ENCODE measurements around the gene PAK6.

PAK6 gene

DNA sequence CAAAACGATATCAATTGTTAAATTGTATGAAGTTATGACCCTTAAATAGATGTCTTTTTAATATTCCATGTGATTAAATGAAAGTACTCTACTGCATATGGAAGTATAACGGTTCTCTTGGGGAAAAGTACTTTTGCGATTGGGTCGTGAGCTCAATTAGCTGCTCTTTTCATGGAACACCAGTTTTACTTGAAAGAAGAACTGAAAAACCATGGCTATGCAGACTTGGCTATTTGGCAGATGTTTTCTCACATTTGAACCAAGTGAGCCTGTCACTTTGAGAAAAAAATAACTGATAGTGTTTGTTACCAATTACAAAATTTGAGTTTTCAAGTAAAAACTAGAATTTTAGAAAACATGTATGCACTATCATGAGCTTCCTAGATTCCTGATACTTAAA, 78.7 kb downstream of the PAK6 start:
- Histone ChIP-seq H3K4me3 (ENCODE audit: low read length) (no peak overlapping the region), H4K20me1 (ENCODE audit: insufficient read depth, low read length) (no peaks in the 10 kb centered on the region), H3K4me1 (ENCODE audit: low read length) (peaks cover 4% of the 10 kb centered on the region; the same call in 1 of the 2 replicates), H3K36me3 (replicated peaks; ENCODE audit: insufficient read depth, low read length) (no peaks in the 10 kb centered on the region), H3K9me3 (replicated peaks; ENCODE audit: insufficient read depth, low read length) (no peaks in the 10 kb centered on the region), H3K9ac (ENCODE audit: low read length) (no peak overlapping the region), H3F3A (ENCODE audit: insufficient read depth, low read length) (no peaks in the 10 kb centered on the region), H3K27me3 (replicated peaks; ENCODE audit: insufficient read depth, low read length) (no peaks in the 10 kb centered on the region), H2AFZ (ENCODE audit: low read length) (no peak overlapping the region), H3K4me2 (ENCODE audit: low read depth, low read length) (no peak overlapping the region), H3K9me2 (replicated peaks; ENCODE audit: insufficient read depth, low read length) (no peaks in the 10 kb centered on the region), H3K79me2 (ENCODE audit: low read length) (no peaks in the 10 kb centered on the region), H3K27ac (ENCODE audit: low read length) (no peak overlapping the region)
- DNase-seq, result no peak
- TF ChIP-seq CTCF (IDR thresholded peaks at IDR 0.05; ENCODE audit: low read length), result no peak
- TF ChIP-seq EZH2 (optimal IDR thresholded peaks at IDR 0.05; ENCODE audit: low read depth, low read length), result no peak
- no peak for TF ChIP-seq EZH2phosphoT487 (IDR thresholded peaks at IDR 0.05; ENCODE audit: low read length)

- H3K27ac ChIP-seq (ENCODE audit: low read length), result no peak overlapping the region
- DNase-seq, result no peak
- no peak overlapping the region for H3K9ac ChIP-seq (ENCODE audit: low read length)
- peaks cover 12% of the 10 kb centered on the region for H3K79me2 ChIP-seq (ENCODE audit: low read length)
- H3K27me3 ChIP-seq (replicated peaks; ENCODE audit: insufficient read depth, low read length), result no peaks in the 10 kb centered on the region
- no peaks in the 10 kb centered on the region for H3K36me3 ChIP-seq (replicated peaks; ENCODE audit: insufficient read depth, low read length)
- H3F3A ChIP-seq (ENCODE audit: insufficient read depth, low read length), result no peaks in the 10 kb centered on the region
- no peak for TF ChIP-seq EZH2 (optimal IDR thresholded peaks at IDR 0.05; ENCODE audit: low read depth, low read length)
- TF ChIP-seq CTCF (IDR thresholded peaks at IDR 0.05; ENCODE audit: low read length), result no peak
- TF ChIP-seq EZH2phosphoT487 (IDR thresholded peaks at IDR 0.05; ENCODE audit: low read length), result no peak
- H3K4me2 ChIP-seq (ENCODE audit: low read depth, low read length), result no peak overlapping the region
- H3K9me2 ChIP-seq (replicated peaks; ENCODE audit: insufficient read depth, low read length), result no peaks in the 10 kb centered on the region
- no peak overlapping the region for H2AFZ ChIP-seq (ENCODE audit: low read length)
- H4K20me1 ChIP-seq (ENCODE audit: insufficient read depth, low read length), result no peaks in the 10 kb centered on the region
- no peaks in the 10 kb centered on the region for H3K9me3 ChIP-seq (replicated peaks; ENCODE audit: insufficient read depth, low read length)
- peaks cover 16% of the 10 kb centered on the region for H3K4me1 ChIP-seq (ENCODE audit: low read length)
- H3K4me3 ChIP-seq (ENCODE audit: low read length), result no peak overlapping the region
These were observed 81.5 kb downstream of the PAK6 start for GRCh38 chr15:40320409-40320808.

GRCh38 chr15:40320931-40321371, 82.1 kb downstream of the PAK6 start:
- H3K27ac ChIP-seq (ENCODE audit: low read length), result no peak overlapping the region
- no peaks in the 10 kb centered on the region for H4K20me1 ChIP-seq (ENCODE audit: insufficient read depth, low read length)
- H3K36me3 ChIP-seq (replicated peaks; ENCODE audit: insufficient read depth, low read length), result no peaks in the 10 kb centered on the region
- TF ChIP-seq CTCF (IDR thresholded peaks at IDR 0.05; ENCODE audit: low read length) (peak; percentile 91), EZH2 (optimal IDR thresholded peaks at IDR 0.05; ENCODE audit: low read depth, low read length) (no peak), EZH2phosphoT487 (IDR thresholded peaks at IDR 0.05; ENCODE audit: low read length) (no peak)
- no peak overlapping the region for H3K9ac ChIP-seq (ENCODE audit: low read length)
- H3K4me2 ChIP-seq (ENCODE audit: low read depth, low read length), result no peak overlapping the region
- H3K4me3 ChIP-seq (ENCODE audit: low read length), result no peak overlapping the region
- no peaks in the 10 kb centered on the region for H3K9me2 ChIP-seq (replicated peaks; ENCODE audit: insufficient read depth, low read length)
- H3F3A ChIP-seq (ENCODE audit: insufficient read depth, low read length), result peaks cover 1% of the 10 kb centered on the region; the same call in 1 of the 2 replicates
- peak; percentile 84 for DNase-seq
- H3K9me3 ChIP-seq (replicated peaks; ENCODE audit: insufficient read depth, low read length), result no peaks in the 10 kb centered on the region
- no peaks in the 10 kb centered on the region for H3K27me3 ChIP-seq (replicated peaks; ENCODE audit: insufficient read depth, low read length)
- H3K4me1 ChIP-seq (ENCODE audit: low read length), result peaks cover 21% of the 10 kb centered on the region
- H3K79me2 ChIP-seq (ENCODE audit: low read length), result peaks cover 17% of the 10 kb centered on the region
- no peak overlapping the region for H2AFZ ChIP-seq (ENCODE audit: low read length)
